HepG2 (cell line): ENCODE data around the gene POLR3E. TPM values are rescaled to one million over a fixed set of nuclear protein-coding genes. Genes with fewer than 3 reads are reported as not detected.
A peak's percentile ranks its signal among the peaks of the same experiment; 100 is the strongest.

Experiments
- ELF4 ChIP-seq: sonication (generic); formaldehyde crosslinking; IDR thresholded peaks from 2 replicates; pipeline ENCODE4 v1.5.0; 2020; ENCODE audit warnings: missing genetic modification reagents, mild to moderate bottlenecking, moderate library complexity, borderline replicate concordance
- IRX3 ChIP-seq: sonication (generic); formaldehyde crosslinking; IDR thresholded peaks from 2 replicates; pipeline ENCODE4 v1.8.1; 2023; ENCODE audit warnings: mild to moderate bottlenecking, low read depth, missing genetic modification reagents, borderline replicate concordance
- KLF11 ChIP-seq: IDR thresholded peaks from 2 replicates; pipeline ENCODE4 v1.6.1; 2016; ENCODE audit warnings: missing compliant biosample characterization
- MIER3 ChIP-seq: IDR thresholded peaks from 2 replicates; pipeline ENCODE4 v1.6.1; 2016; ENCODE audit warnings: missing compliant biosample characterization, borderline replicate concordance
- MTA3 ChIP-seq: sonication (generic); formaldehyde crosslinking; IDR thresholded peaks from 2 replicates; pipeline ENCODE4 v1.4.0; 2020; ENCODE audit warnings: missing genetic modification reagents
- RBFOX2 ChIP-seq: fragments of 200-400 bp; formaldehyde crosslinking; IDR thresholded peaks from 2 replicates; pipeline ENCODE4 v1.6.1; 2017; ENCODE audit warnings: low read depth, mild to moderate bottlenecking, low read length
- SAP130 ChIP-seq: IDR thresholded peaks from 2 replicates; pipeline ENCODE4 v1.6.1; 2016; ENCODE audit warnings: low read depth
- SOX5 ChIP-seq: IDR thresholded peaks from 2 replicates; pipeline ENCODE4 v1.6.1; 2016; ENCODE audit warnings: borderline replicate concordance
- TGIF2 ChIP-seq: IDR thresholded peaks from 2 replicates; pipeline ENCODE4 v1.6.1; 2016; ENCODE audit warnings: control low read depth, missing compliant biosample characterization
- TSC22D2 ChIP-seq: sonication (generic); formaldehyde crosslinking; IDR thresholded peaks from 2 replicates; pipeline ENCODE4 v1.5.1; 2020; ENCODE audit warnings: missing genetic modification reagents, mild to moderate bottlenecking, borderline replicate concordance
- ZFP90 ChIP-seq: sonication (generic); formaldehyde crosslinking; IDR thresholded peaks from 2 replicates; pipeline ENCODE4 v1.8.0; 2022; ENCODE audit warnings: missing genetic modification reagents, mild to moderate bottlenecking, inconsistent platforms, borderline replicate concordance
- ZNF3 ChIP-seq: IDR thresholded peaks from 2 replicates; pipeline ENCODE4 v1.7.0; 2017; ENCODE audit warnings: inconsistent platforms
- ZNF350 ChIP-seq: sonication (generic); formaldehyde crosslinking; IDR thresholded peaks from 2 replicates; pipeline ENCODE4 v1.4.0; 2020; ENCODE audit warnings: mild to moderate bottlenecking, low read depth, missing genetic modification reagents, borderline replicate concordance
- ZNF546 ChIP-seq: sonication (generic); formaldehyde crosslinking; conservative IDR thresholded peaks from 2 replicates; pipeline ENCODE4 v1.8.1; 2023; ENCODE audit warnings: mild to moderate bottlenecking, missing genetic modification reagents
- ZNF7 ChIP-seq: IDR thresholded peaks from 2 replicates; pipeline ENCODE4 v1.6.1; 2016; ENCODE audit warnings: missing biosample characterization, missing genetic modification reagents
- polyA plus RNA-seq, 8 experiments: library from polyadenylated mRNA; depleted of rRNA in 3 of 8; stranded (reverse) in 7 of 8; unstranded in 1 of 8; fragments of >200 nt; fragmentation: Illumina TruSeq in 4 of 8; extraction: Trizol in 4 of 8; gene quantifications; 2 replicates each; pipeline versions ENCODE4 v1.2.1 to v1.2.3, GENCODE V29; 2011 to 2016; ENCODE audit warnings: low read depth in 4 of 8, missing spikeins in 1 of 8, mixed read lengths in 1 of 8; ENCODE audit not compliant: insufficient read depth in 1 of 8
- total RNA-seq, 5 experiments: library from RNA; depleted of rRNA; stranded (reverse); fragments of >200 nt; fragmentation: Illumina TruSeq; extraction: Trizol; gene quantifications; 2 replicates each; pipeline ENCODE4 v1.2.3, GENCODE V29; 2016; ENCODE audit warnings: low read depth in 1 of 5
- TF ChIP-seq, protein P1 (sequence below): sonication (generic); formaldehyde crosslinking; IDR thresholded peaks from 2 replicates; pipeline ENCODE4 v1.5.0; 2020; ENCODE audit warnings: missing genetic modification reagents
- TF ChIP-seq, protein P2 (sequence below): sonication (generic); formaldehyde crosslinking; IDR thresholded peaks from 2 replicates; pipeline ENCODE4 v1.4.0; 2020; ENCODE audit warnings: missing genetic modification reagents
- TF ChIP-seq, protein P3 (sequence below): sonication (generic); formaldehyde crosslinking; IDR thresholded peaks from 2 replicates; pipeline ENCODE4 v1.4.0; 2020; ENCODE audit warnings: mild to moderate bottlenecking, missing genetic modification reagents
- TF ChIP-seq, protein P4 (sequence below): sonication (generic); formaldehyde crosslinking; IDR thresholded peaks from 2 replicates; pipeline ENCODE4 v1.5.0; 2020; ENCODE audit warnings: mild to moderate bottlenecking, missing genetic modification reagents
- TF ChIP-seq, protein P5 (sequence below): sonication (generic); formaldehyde crosslinking; IDR thresholded peaks from 2 replicates; pipeline ENCODE4 v1.4.0; 2020; ENCODE audit warnings: mild to moderate bottlenecking, missing genetic modification reagents
- TF ChIP-seq, protein P6 (sequence below): IDR thresholded peaks from 2 replicates; pipeline ENCODE4 v1.6.1; 2016; ENCODE audit warnings: mild to moderate bottlenecking, missing biosample characterization, missing genetic modification reagents
- TF ChIP-seq, protein P7 (sequence below): sonication (generic); formaldehyde crosslinking; IDR thresholded peaks from 2 replicates; pipeline ENCODE4 v1.4.0; 2020; ENCODE audit warnings: missing genetic modification reagents

POLR3E gene
- total and polyA plus RNA-seq, 2 of the 13 experiments (the other 11 are each of a cell fraction or from before 2014, with no cell fraction given), result 135 to 262 TPM

DNA sequence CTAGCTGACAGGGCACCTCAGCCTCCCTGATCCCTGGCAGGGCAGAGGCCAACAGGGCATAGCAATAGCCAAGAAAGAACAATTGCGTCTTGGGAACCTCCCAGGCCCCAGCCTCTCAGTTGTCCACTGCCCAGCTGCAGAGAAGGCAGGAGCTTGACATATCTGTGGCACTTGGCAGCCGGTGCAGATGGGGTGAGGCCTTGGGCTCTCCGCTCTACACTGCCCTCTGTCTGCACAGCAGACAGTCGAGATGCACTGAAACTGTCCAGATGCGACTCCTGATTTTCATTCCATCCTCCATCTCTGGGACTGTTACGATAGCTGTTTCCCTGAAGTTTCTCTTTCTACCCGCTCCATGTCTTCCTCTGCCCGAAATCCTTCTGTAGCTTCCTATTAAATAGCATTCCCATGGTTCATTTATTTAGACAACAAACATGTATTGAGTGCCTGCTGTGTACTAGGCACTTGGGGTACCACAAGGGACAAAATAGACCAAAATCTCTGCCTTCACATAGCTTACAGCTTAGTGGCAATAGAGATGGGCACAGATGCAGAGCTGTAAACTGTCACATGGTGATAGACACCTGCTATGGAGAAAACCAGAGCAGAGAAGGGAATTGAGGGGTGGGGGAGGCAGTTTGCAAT lies 3.3 kb downstream of the POLR3E start (continued):
- TF ChIP-seq SOX5 (CRISPR knock-in tag), result 0 out of 2 replicates have a peak, but pooled peaks have one; percentile 13
- no peak; the same call in 1 of the 2 replicates for TF ChIP-seq IRX3 (CRISPR knock-in tag)
- TF ChIP-seq ZFP90 (CRISPR knock-in tag), result no peak
- TF ChIP-seq, protein P1, sequence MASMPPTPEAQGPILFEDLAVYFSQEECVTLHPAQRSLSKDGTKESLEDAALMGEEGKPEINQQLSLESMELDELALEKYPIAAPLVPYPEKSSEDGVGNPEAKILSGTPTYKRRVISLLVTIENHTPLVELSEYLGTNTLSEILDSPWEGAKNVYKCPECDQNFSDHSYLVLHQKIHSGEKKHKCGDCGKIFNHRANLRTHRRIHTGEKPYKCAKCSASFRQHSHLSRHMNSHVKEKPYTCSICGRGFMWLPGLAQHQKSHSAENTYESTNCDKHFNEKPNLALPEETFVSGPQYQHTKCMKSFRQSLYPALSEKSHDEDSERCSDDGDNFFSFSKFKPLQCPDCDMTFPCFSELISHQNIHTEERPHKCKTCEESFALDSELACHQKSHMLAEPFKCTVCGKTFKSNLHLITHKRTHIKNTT (CRISPR knock-in tag), result no peak
- TF ChIP-seq ZNF350, result 0 out of 2 replicates have a peak, but pooled peaks have one; percentile 8
- TF ChIP-seq, protein P2, sequence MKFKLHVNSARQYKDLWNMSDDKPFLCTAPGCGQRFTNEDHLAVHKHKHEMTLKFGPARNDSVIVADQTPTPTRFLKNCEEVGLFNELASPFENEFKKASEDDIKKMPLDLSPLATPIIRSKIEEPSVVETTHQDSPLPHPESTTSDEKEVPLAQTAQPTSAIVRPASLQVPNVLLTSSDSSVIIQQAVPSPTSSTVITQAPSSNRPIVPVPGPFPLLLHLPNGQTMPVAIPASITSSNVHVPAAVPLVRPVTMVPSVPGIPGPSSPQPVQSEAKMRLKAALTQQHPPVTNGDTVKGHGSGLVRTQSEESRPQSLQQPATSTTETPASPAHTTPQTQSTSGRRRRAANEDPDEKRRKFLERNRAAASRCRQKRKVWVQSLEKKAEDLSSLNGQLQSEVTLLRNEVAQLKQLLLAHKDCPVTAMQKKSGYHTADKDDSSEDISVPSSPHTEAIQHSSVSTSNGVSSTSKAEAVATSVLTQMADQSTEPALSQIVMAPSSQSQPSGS, result no peak
- TF ChIP-seq ZNF3 (CRISPR knock-in tag), result no peak
- TF ChIP-seq MIER3, result 0 out of 2 replicates have a peak, but pooled peaks have one; percentile 22
- TF ChIP-seq ELF4 (CRISPR knock-in tag), result no peak
- TF ChIP-seq TGIF2 (CRISPR knock-in tag), result 0 out of 2 replicates have a peak, but pooled peaks have one; percentile 55
- TF ChIP-seq, protein P3, sequence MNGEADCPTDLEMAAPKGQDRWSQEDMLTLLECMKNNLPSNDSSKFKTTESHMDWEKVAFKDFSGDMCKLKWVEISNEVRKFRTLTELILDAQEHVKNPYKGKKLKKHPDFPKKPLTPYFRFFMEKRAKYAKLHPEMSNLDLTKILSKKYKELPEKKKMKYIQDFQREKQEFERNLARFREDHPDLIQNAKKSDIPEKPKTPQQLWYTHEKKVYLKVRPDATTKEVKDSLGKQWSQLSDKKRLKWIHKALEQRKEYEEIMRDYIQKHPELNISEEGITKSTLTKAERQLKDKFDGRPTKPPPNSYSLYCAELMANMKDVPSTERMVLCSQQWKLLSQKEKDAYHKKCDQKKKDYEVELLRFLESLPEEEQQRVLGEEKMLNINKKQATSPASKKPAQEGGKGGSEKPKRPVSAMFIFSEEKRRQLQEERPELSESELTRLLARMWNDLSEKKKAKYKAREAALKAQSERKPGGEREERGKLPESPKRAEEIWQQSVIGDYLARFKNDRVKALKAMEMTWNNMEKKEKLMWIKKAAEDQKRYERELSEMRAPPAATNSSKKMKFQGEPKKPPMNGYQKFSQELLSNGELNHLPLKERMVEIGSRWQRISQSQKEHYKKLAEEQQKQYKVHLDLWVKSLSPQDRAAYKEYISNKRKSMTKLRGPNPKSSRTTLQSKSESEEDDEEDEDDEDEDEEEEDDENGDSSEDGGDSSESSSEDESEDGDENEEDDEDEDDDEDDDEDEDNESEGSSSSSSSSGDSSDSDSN (CRISPR knock-in tag), result peak; percentile 44; the same call in 1 of the 2 replicates
- TF ChIP-seq, protein P4, sequence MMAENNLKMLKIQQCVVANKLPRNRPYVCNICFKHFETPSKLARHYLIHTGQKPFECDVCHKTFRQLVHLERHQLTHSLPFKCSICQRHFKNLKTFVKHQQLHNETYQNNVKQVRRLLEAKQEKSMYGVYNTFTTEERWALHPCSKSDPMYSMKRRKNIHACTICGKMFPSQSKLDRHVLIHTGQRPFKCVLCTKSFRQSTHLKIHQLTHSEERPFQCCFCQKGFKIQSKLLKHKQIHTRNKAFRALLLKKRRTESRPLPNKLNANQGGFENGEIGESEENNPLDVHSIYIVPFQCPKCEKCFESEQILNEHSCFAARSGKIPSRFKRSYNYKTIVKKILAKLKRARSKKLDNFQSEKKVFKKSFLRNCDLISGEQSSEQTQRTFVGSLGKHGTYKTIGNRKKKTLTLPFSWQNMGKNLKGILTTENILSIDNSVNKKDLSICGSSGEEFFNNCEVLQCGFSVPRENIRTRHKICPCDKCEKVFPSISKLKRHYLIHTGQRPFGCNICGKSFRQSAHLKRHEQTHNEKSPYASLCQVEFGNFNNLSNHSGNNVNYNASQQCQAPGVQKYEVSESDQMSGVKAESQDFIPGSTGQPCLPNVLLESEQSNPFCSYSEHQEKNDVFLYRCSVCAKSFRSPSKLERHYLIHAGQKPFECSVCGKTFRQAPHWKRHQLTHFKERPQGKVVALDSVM (CRISPR knock-in tag), result no peak
- peak; percentile 56; the same call in 1 of the 2 replicates for TF ChIP-seq SAP130 (CRISPR knock-in tag)
- TF ChIP-seq, protein P5, sequence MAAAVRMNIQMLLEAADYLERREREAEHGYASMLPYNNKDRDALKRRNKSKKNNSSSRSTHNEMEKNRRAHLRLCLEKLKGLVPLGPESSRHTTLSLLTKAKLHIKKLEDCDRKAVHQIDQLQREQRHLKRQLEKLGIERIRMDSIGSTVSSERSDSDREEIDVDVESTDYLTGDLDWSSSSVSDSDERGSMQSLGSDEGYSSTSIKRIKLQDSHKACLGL (CRISPR knock-in tag), result no peak
- TF ChIP-seq MTA3 (CRISPR knock-in tag), result no peak
- TF ChIP-seq, protein P6, sequence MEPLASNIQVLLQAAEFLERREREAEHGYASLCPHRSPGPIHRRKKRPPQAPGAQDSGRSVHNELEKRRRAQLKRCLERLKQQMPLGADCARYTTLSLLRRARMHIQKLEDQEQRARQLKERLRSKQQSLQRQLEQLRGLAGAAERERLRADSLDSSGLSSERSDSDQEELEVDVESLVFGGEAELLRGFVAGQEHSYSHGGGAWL (CRISPR knock-in tag), result no peak
- TF ChIP-seq, protein P7, sequence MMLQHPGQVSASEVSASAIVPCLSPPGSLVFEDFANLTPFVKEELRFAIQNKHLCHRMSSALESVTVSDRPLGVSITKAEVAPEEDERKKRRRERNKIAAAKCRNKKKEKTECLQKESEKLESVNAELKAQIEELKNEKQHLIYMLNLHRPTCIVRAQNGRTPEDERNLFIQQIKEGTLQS (CRISPR knock-in tag), result no peak
- no peak; the same call in 1 of the 2 replicates for TF ChIP-seq ZNF546 (CRISPR knock-in tag)
- no peak for TF ChIP-seq KLF11
- TF ChIP-seq RBFOX2, result 0 out of 2 replicates have a peak, but pooled peaks have one; percentile 3
- TF ChIP-seq ZNF7 (CRISPR knock-in tag), result no peak
- no peak for TF ChIP-seq TSC22D2 (CRISPR knock-in tag)
